Effector memory CD4-positive, alpha-beta T cell (primary cell): ENCODE results near the gene OR2W1.
A peak's percentile ranks its signal among the peaks of the same experiment; 100 is the strongest.

ENCODE experiments used
- DNase-seq, 3 donors: peaks; one replicate each; pipeline ENCODE4 v3.0.0-alpha.2; 2020
- H3K27ac ChIP-seq: 2 replicates; pipeline ENCODE4 v1.7.0; 2013; ENCODE audit warnings: mild to moderate bottlenecking, low read length, moderate library complexity; ENCODE audit not compliant: insufficient read depth, poor library complexity, severe bottlenecking
- H3K27me3 ChIP-seq: replicated peaks from 2 replicates; pipeline ENCODE4 v1.7.0; 2013; ENCODE audit warnings: mild to moderate bottlenecking, low read length; ENCODE audit not compliant: insufficient read depth, control insufficient read depth, poor library complexity, severe bottlenecking
- H3K36me3 ChIP-seq: 2 replicates; pipeline ENCODE4 v1.7.0; 2013; ENCODE audit warnings: mild to moderate bottlenecking, low read length, moderate library complexity; ENCODE audit not compliant: control insufficient read depth, insufficient read depth
- H3K4me1 ChIP-seq: 2 replicates; pipeline ENCODE4 v1.7.0; 2013; ENCODE audit warnings: low read length, mild to moderate bottlenecking; ENCODE audit not compliant: control insufficient read depth, insufficient read depth, poor library complexity, severe bottlenecking
- H3K4me3 ChIP-seq: 2 replicates; pipeline ENCODE4 v1.7.0; 2013; ENCODE audit warnings: low read length, low read depth, mild to moderate bottlenecking; ENCODE audit not compliant: insufficient read depth, poor library complexity, severe bottlenecking
- H3K9me3 ChIP-seq: 2 replicates; pipeline ENCODE4 v1.7.0; 2013; ENCODE audit warnings: mild to moderate bottlenecking, low read length, moderate library complexity; ENCODE audit not compliant: control insufficient read depth

The OR2W1 gene

DNA sequence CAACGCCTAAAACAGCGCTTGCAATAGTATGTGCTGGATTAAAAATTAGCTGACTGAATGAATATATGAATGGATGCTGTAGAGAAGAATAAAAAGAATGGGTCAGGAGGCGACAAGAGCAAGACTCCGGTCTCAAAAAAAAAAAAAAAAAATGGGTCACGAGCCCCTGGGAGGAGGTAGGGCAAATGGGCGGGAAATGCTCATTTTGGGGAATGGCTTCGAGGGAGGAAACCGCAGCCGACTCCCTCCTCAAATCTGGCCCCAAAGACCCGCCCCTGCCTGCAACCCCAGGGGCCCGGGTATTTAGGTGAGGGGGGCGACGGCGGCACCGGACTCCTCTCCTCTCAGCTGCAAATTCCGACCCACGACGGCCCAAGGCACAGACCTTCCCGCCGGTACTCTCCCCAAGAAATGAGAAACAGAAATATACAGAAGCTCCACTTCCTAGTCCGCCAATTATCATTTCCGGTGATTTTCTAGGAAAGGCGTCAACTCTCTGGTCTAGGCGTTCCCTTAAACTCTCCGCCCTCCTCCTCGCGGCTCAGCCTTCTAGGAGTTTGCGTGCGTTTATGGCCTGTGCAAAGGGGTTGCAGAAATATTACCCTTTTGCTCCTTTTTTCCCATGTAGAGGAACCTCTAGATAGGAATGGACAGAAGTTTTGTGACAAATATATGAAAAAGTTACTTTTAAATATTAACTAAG is 39.6 kb downstream of the OR2W1 start, which contains the start of gene ZNF311:
Gene ZNF311, minus strand, starts transcription at position 133 of the 703 bp plus-strand sequence. CDS start 1,361 bp downstream, outside the sequence.
- Histone ChIP-seq H3K27ac (no peak within 1 kb of the TSS), H3K36me3 (no peaks in the 10 kb centered on the region), H3K9me3 (no peaks in the 10 kb centered on the region), H3K4me3 (peak within 1 kb of the TSS; percentile 51), H3K4me1 (no peaks in the 10 kb centered on the region), H3K27me3 (no peaks in the 10 kb centered on the region)
- no peak for DNase-seq

DNA sequence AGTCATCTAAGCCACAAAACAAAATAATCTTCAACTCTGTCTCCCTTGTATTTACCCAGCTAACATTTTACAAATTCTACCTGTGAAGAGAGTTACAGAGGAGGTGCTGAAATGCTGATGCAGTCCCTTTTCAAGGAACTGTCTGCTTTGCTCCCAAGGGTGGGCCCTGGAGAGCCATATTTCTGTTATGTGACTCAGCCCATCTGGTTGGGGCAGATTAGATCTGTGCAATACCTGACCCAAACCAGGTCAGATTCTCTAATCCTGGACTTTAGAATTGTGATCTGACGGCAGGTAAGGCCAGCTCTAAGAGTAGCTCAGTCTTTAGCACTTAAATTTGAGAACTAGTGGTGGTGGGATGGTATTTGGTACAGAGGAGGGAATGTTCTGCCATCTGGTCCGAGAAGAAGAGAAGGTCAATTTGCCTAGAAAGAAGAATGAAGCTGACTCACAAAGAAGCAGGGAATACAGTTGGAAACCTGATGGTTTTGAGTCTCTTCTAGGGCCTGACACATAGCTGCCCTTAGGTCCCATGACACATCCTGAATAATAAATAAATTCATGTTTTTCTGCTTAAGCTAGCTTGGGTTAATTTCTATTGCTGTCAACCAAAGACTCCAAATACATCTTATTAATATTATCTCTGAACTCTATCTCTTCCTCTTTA is 48.0 kb downstream of the OR2W1 start:
- H3K27me3 ChIP-seq = no peaks in the 10 kb centered on the region
- no peak for DNase-seq
- H3K4me1 ChIP-seq = no peaks in the 10 kb centered on the region
- no peak overlapping the region for H3K4me3 ChIP-seq
- no peaks in the 10 kb centered on the region for H3K36me3 ChIP-seq
- no peaks in the 10 kb centered on the region for H3K9me3 ChIP-seq
- no peak overlapping the region for H3K27ac ChIP-seq

DNA sequence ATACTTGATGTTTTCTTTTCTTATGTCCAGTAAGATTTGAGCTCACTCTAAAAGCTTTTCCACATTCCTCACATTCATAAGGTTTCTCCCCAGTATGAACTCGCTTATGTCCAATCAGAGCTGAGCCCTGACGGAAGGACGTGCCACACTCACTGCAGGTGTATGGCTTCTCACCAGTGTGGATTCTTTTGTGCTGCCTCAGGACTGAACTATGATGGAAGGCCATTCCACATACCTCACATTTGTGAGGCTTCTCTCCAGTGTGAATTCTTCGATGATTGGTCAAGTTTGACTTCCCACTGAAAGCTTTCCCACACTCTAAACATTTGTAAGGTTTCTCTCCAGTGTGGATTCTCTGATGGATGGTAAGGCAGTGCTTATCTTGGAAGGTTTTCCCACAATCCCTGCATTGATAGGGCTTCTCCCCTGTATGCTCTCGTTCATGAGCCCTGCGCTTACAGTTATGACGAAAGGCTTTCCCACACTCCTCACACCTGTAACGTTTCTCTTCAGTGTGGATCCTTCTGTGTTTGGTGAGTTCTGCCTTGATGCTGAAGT is 49.8 kb downstream of the OR2W1 start:
- DNase-seq = no peak
- Histone ChIP-seq H3K27ac (no peak overlapping the region), H3K9me3 (no peaks in the 10 kb centered on the region), H3K27me3 (no peaks in the 10 kb centered on the region), H3K36me3 (no peaks in the 10 kb centered on the region), H3K4me3 (no peak overlapping the region), H3K4me1 (no peaks in the 10 kb centered on the region)
